Fibroblast of pulmonary artery (primary cell): ENCODE results near the gene TMEM107.

Experiments
- DNase-seq: peaks from one replicate; pipeline ENCODE4 v3.0.0-alpha.2; 2010; ENCODE audit warnings: low read depth
- H3K4me3 ChIP-seq: replicated peaks from 2 replicates; pipeline ENCODE4 v1.5.1; 2011; ENCODE audit warnings: low read depth, mild to moderate bottlenecking, control low read depth, low read length, moderate library complexity
- CTCF ChIP-seq: IDR thresholded peaks from 2 replicates; pipeline ENCODE4 v1.5.1; 2011; ENCODE audit warnings: mild to moderate bottlenecking, control low read depth, low read length, inconsistent platforms; ENCODE audit errors: missing control alignments

Gene TMEM107

GRCh38 chr17:8151120-8151640 is 25.0 kb downstream of the TMEM107 start:
- TF ChIP-seq CTCF, result no peak
- peak; percentile 96 for DNase-seq

GRCh38 chr17:8150194-8151119 is 25.7 kb downstream of the TMEM107 start:
- no peak for DNase-seq
- peak overlapping the region; percentile 85 for H3K4me3 ChIP-seq
- no peak for TF ChIP-seq CTCF

More at GRCh38 chr17:8151120-8151640, 25.0 kb downstream of the TMEM107 start:
- H3K4me3 ChIP-seq, result peak overlapping the region; percentile 85

GRCh38 chr17:8149419-8150193 is 26.6 kb downstream of the TMEM107 start:
- no peak for DNase-seq
- TF ChIP-seq CTCF, result no peak
- no peak overlapping the region for H3K4me3 ChIP-seq

- no peak for TF ChIP-seq CTCF
- no peak overlapping the region for H3K4me3 ChIP-seq
- DNase-seq, result no peak
Measured at GRCh38 chr17:8148560-8148959, 27.6 kb downstream of the TMEM107 start.

GRCh38 chr17:8147805-8148404 is 28.3 kb downstream of the TMEM107 start:
- no peak for TF ChIP-seq CTCF

GRCh38 chr17:8147141-8147804 is 28.9 kb downstream of the TMEM107 start:
- H3K4me3 ChIP-seq, result no peak overlapping the region
- DNase-seq, result no peak
- no peak for TF ChIP-seq CTCF

More at GRCh38 chr17:8147805-8148404, 28.3 kb downstream of the TMEM107 start:
- H3K4me3 ChIP-seq, result no peak overlapping the region
- DNase-seq, result no peak
